HepG2 (cell line): ENCODE measurements around the gene HPCAL1. TPM values are rescaled to one million over a fixed set of nuclear protein-coding genes. Genes with fewer than 3 reads are reported as not detected.

Experiments used
- ATAC-seq: fragments of 200-7000 bp; cut with Tn5 transposase; 3 replicates; pipeline ENCODE4 v1.9.1; 2020; ENCODE audit warnings: mild to moderate bottlenecking, moderate library complexity
- BruUV-seq: library from RNA; stranded (reverse); fragments of 400-500 nt; replicated peaks from 2 replicates; lab custom pipeline; 2021; lab: Mats Ljungman, UMichigan
- CTCF ChIA-PET: fragments of 300-600 bp; formaldehyde crosslinking; extraction: SDS; loops from one replicate; lab custom pipeline; 2021; ENCODE audit warnings: low total read pairs, inconsistent platforms, low intra/inter-chr PET ratio; lab: Yijun Ruan, JAX
- POLR2A ChIA-PET: fragments of 350-600 bp; sonication (Branson Sonifier 250); formaldehyde crosslinking; loops from one replicate; lab custom pipeline; 2020; ENCODE audit warnings: antibody characterized with exemption, inconsistent platforms; lab: Yijun Ruan, JAX
- DNase-seq: peaks from one replicate; pipeline ENCODE4 v3.0.0-alpha.2; 2015; ENCODE audit warnings: low spot score
- FAIRE-seq: peaks from 3 replicates; lab custom pipeline; 2011; peaks lifted over from hg19 to GRCh38; lab: Jason Lieb, UNC
- H2AFZ ChIP-seq: one replicate; pipeline ENCODE4 v1.6.1; 2011; ENCODE audit warnings: low read length, inconsistent platforms
- H3K27ac ChIP-seq: fragments of 300-600 bp; 3 replicates; pipeline ENCODE4 v1.8.0; 2011; ENCODE audit warnings: mixed run types, mild to moderate bottlenecking, mixed read lengths, low read length, inconsistent platforms; ENCODE audit not compliant: insufficient read depth; ENCODE audit errors: extremely low read length
- H3K27me3 ChIP-seq, 2 experiments: fragments of 200-600 bp in 1 of 2; 2 replicates in 1 of 2; 3 replicates in 1 of 2; pipeline versions ENCODE4 v1.6.0 to v1.8.0; 2011; ENCODE audit warnings: low read length in 2 of 2, mild to moderate bottlenecking in 2 of 2, moderate library complexity in 2 of 2, inconsistent platforms in 1 of 2; ENCODE audit not compliant: insufficient read depth in 2 of 2, control insufficient read depth in 1 of 2
- H3K36me3 ChIP-seq, 2 experiments: fragments of 200-600 bp in 1 of 2; replicated peaks in 1 of 2; 2 replicates in 1 of 2; 3 replicates in 1 of 2; pipeline versions ENCODE4 v1.5.1 to v1.8.0; 2011; ENCODE audit warnings: low read length in 2 of 2, inconsistent platforms in 1 of 2; ENCODE audit not compliant: insufficient read depth in 2 of 2, control insufficient read depth in 1 of 2
- H3K4me1 ChIP-seq: 2 replicates; pipeline ENCODE4 v1.5.1; 2012; ENCODE audit warnings: low read length, inconsistent platforms; ENCODE audit not compliant: insufficient read depth
- H3K4me2 ChIP-seq: 2 replicates; pipeline ENCODE4 v1.6.0; 2011; ENCODE audit warnings: low read depth, low read length, inconsistent platforms
- H3K4me3 ChIP-seq, 3 experiments: fragments of 200-600 bp in 1 of 3; sonication (generic), shearing (Covaris generic) in 1 of 3; replicated peaks in 1 of 3; 2 replicates each; pipeline ENCODE4 v1.5.1; 2011 to 2016; ENCODE audit warnings: low read length in 3 of 3, inconsistent platforms in 2 of 3, low read depth in 2 of 3, mild to moderate bottlenecking in 2 of 3, control low read depth in 1 of 3, mixed read lengths in 1 of 3; ENCODE audit not compliant: insufficient read depth in 1 of 3
- H3K79me2 ChIP-seq: one replicate; pipeline ENCODE4 v1.6.1; 2011; ENCODE audit warnings: low read length, inconsistent platforms; ENCODE audit not compliant: insufficient read depth
- H3K9ac ChIP-seq: 2 replicates; pipeline ENCODE4 v1.6.0; 2011; ENCODE audit warnings: mild to moderate bottlenecking, low read depth, low read length, inconsistent platforms; ENCODE audit not compliant: insufficient read depth
- H3K9me3 ChIP-seq: 2 replicates; pipeline ENCODE4 v1.5.1; 2012; ENCODE audit warnings: mild to moderate bottlenecking, low read length
- H4K20me1 ChIP-seq: 2 replicates; pipeline ENCODE4 v1.6.0; 2011; ENCODE audit warnings: inconsistent platforms, mild to moderate bottlenecking, low read length, moderate library complexity; ENCODE audit not compliant: insufficient read depth
- ELF3 ChIP-seq: IDR thresholded peaks from 2 replicates; pipeline ENCODE4 v1.6.1; 2016; ENCODE audit warnings: missing genetic modification reagents, missing compliant biosample characterization
- FIP1L1 ChIP-seq: fragments of 200-400 bp; formaldehyde crosslinking; IDR thresholded peaks from 2 replicates; pipeline ENCODE4 v1.6.1; 2018; ENCODE audit warnings: low read depth, mild to moderate bottlenecking, low read length, moderate library complexity, borderline replicate concordance; ENCODE audit not compliant: insufficient read depth
- GATAD2A ChIP-seq: IDR thresholded peaks from 2 replicates; pipeline ENCODE4 v1.6.1; 2016
- HNRNPH1 ChIP-seq: fragments of 200-400 bp; formaldehyde crosslinking; optimal IDR thresholded peaks from 2 replicates; pipeline ENCODE3; 2017; ENCODE audit warnings: mild to moderate bottlenecking, low read depth, low read length
- NFIB ChIP-seq: sonication (generic); formaldehyde crosslinking; IDR thresholded peaks from 2 replicates; pipeline ENCODE4 v1.9.0; 2021; ENCODE audit warnings: missing genetic modification reagents, mild to moderate bottlenecking, borderline replicate concordance
- PRPF4 ChIP-seq: fragments of 200-400 bp; formaldehyde crosslinking; IDR thresholded peaks from 2 replicates; pipeline ENCODE4 v1.6.1; 2016; ENCODE audit warnings: low read length, low read depth; ENCODE audit not compliant: poor library complexity, severe bottlenecking
- RXRA ChIP-seq: sonication (generic); formaldehyde crosslinking; IDR thresholded peaks from 2 replicates; pipeline ENCODE4 v1.5.1; 2020; ENCODE audit warnings: missing genetic modification reagents
- SNRNP70 ChIP-seq: fragments of 200-400 bp; formaldehyde crosslinking; IDR thresholded peaks from 2 replicates; pipeline ENCODE4 v1.6.1; 2017; ENCODE audit warnings: mild to moderate bottlenecking, low read depth, low read length, moderate library complexity
- SRY ChIP-seq: sonication (generic); formaldehyde crosslinking; IDR thresholded peaks from 2 replicates; pipeline ENCODE4 v1.8.0; 2022; ENCODE audit warnings: mild to moderate bottlenecking, missing genetic modification reagents
- ZNF230 ChIP-seq: sonication (generic); formaldehyde crosslinking; IDR thresholded peaks from 2 replicates; pipeline ENCODE4 v1.4.0; 2020; ENCODE audit warnings: mild to moderate bottlenecking, missing genetic modification reagents
- ZNF564 ChIP-seq: sonication (generic); formaldehyde crosslinking; IDR thresholded peaks from 2 replicates; pipeline ENCODE4 v1.8.1; 2023; ENCODE audit warnings: mild to moderate bottlenecking, missing genetic modification reagents
- ZNF850 ChIP-seq: sonication (generic); formaldehyde crosslinking; conservative IDR thresholded peaks from 2 replicates; pipeline ENCODE4 v1.9.0; 2021; ENCODE audit warnings: mild to moderate bottlenecking, missing genetic modification reagents
- WGBS: methylation state at CpG from one replicate; pipeline ENCODE4 v1.1.6; 2017; ENCODE audit warnings: low lambda C conversion rate; 5-methylcytosine and 5-hydroxymethylcytosine counted together
- in situ Hi-C: cut with HindIII; loops from 2 replicates; pipeline ENCODE4 v1.10.0; 2017; ENCODE audit warnings: low pct_unique_long_range_greater_than_20kb; ENCODE audit not compliant: extremely low pct_ligation_motif_present
- intact Hi-C: fragments of 100-400 bp; cut with micrococcal nuclease; formaldehyde crosslinking; loops from one replicate; pipeline ENCODE4 v1.10.0; 2022; ENCODE audit not compliant: unreplicated experiment
- polyA plus RNA-seq, 8 experiments: library from polyadenylated mRNA; depleted of rRNA in 3 of 8; stranded (reverse) in 7 of 8; unstranded in 1 of 8; fragments of >200 nt; fragmentation: Illumina TruSeq in 4 of 8; extraction: Trizol in 4 of 8; gene quantifications; 2 replicates each; pipeline versions ENCODE4 v1.2.1 to v1.2.3, GENCODE V29; 2011 to 2016; ENCODE audit warnings: low read depth in 4 of 8, missing spikeins in 1 of 8, mixed read lengths in 1 of 8; ENCODE audit not compliant: insufficient read depth in 1 of 8
- total RNA-seq, 5 experiments: library from RNA; depleted of rRNA; stranded (reverse); fragments of >200 nt; fragmentation: Illumina TruSeq; extraction: Trizol; gene quantifications; 2 replicates each; pipeline ENCODE4 v1.2.3, GENCODE V29; 2016; ENCODE audit warnings: low read depth in 1 of 5
- TF ChIP-seq, protein P1 (sequence below): sonication (generic); formaldehyde crosslinking; IDR thresholded peaks from 2 replicates; pipeline ENCODE4 v1.4.0; 2020; ENCODE audit warnings: missing genetic modification reagents, borderline replicate concordance
- TF ChIP-seq, protein P2 (sequence below): sonication (generic); formaldehyde crosslinking; IDR thresholded peaks from 2 replicates; pipeline ENCODE4 v1.4.0; 2020; ENCODE audit warnings: missing genetic modification reagents

The HPCAL1 gene
- total and polyA plus RNA-seq, 2 of the 13 experiments (the other 11 are each of a cell fraction or from before 2014, with no cell fraction given), result 29.5 to 29.9 TPM

- no peaks in the 10 kb centered on the region for H3K4me1 ChIP-seq
Observed at GRCh38 chr2:10424916-10425505, 122.3 kb downstream of the HPCAL1 start.

DNA sequence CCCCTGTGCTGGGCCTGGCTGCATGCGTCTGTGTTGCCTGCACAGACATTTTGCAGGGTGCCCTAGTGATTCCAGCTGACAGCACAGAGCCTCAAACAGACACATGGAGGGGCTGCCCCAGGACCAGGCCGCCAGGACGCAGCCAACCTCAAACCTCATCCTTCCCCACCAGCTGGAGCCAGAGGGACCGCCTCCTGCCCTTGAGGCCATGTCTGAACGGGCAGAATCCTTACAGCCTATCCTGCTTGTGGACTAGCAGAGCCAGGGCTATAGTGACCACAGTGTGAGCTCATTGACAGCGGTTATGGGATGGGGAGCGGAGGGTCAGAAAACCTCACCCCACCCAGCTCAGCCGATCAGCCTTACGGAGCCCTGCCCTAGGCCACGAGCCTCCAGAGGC, 123.0 kb downstream of the HPCAL1 start:
- Histone ChIP-seq H3K27ac (no peak overlapping the region), H4K20me1 (no peaks in the 10 kb centered on the region), H3K36me3 (peaks cover 17 to 32% of the 10 kb centered on the region in 2 experiments; a peak in 4 of 5 replicates), H3K9ac (no peak overlapping the region), H3K79me2 (no peaks in the 10 kb centered on the region), H2AFZ (no peak overlapping the region), H3K4me1 (no peaks in the 10 kb centered on the region), H3K4me2 (no peak overlapping the region), H3K9me3 (no peaks in the 10 kb centered on the region), H3K27me3 (no peaks in the 10 kb centered on the region), H3K4me3 (no peak overlapping the region)
- 84% methylated on average over 5 of the region's 10 CpGs for WGBS
- intact Hi-C loops, result no loop called here
- CTCF ChIA-PET, result no interaction called here
- TF ChIP-seq ZNF230 (CRISPR knock-in tag) (no peak), FIP1L1 (no peak), ZNF564 (CRISPR knock-in tag) (no peak), HNRNPH1 (no peak), SNRNP70 (no peak), RXRA (CRISPR knock-in tag) (no peak), SRY (CRISPR knock-in tag) (no peak), PRPF4 (no peak), ELF3 (no peak), ZNF850 (CRISPR knock-in tag) (no peak)
- TF ChIP-seq, protein P1, sequence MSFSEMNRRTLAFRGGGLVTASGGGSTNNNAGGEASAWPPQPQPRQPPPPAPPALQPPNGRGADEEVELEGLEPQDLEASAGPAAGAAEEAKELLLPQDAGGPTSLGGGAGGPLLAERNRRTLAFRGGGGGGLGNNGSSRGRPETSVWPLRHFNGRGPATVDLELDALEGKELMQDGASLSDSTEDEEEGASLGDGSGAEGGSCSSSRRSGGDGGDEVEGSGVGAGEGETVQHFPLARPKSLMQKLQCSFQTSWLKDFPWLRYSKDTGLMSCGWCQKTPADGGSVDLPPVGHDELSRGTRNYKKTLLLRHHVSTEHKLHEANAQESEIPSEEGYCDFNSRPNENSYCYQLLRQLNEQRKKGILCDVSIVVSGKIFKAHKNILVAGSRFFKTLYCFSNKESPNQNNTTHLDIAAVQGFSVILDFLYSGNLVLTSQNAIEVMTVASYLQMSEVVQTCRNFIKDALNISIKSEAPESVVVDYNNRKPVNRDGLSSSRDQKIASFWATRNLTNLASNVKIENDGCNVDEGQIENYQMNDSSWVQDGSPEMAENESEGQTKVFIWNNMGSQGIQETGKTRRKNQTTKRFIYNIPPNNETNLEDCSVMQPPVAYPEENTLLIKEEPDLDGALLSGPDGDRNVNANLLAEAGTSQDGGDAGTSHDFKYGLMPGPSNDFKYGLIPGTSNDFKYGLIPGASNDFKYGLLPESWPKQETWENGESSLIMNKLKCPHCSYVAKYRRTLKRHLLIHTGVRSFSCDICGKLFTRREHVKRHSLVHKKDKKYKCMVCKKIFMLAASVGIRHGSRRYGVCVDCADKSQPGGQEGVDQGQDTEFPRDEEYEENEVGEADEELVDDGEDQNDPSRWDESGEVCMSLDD (CRISPR knock-in tag), result no peak
- TF ChIP-seq, protein P2, sequence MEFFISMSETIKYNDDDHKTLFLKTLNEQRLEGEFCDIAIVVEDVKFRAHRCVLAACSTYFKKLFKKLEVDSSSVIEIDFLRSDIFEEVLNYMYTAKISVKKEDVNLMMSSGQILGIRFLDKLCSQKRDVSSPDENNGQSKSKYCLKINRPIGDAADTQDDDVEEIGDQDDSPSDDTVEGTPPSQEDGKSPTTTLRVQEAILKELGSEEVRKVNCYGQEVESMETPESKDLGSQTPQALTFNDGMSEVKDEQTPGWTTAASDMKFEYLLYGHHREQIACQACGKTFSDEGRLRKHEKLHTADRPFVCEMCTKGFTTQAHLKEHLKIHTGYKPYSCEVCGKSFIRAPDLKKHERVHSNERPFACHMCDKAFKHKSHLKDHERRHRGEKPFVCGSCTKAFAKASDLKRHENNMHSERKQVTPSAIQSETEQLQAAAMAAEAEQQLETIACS (CRISPR knock-in tag), result no peak
- in situ Hi-C loops, result loop anchor here (25.0 kb wide), 1 partner anchor 613 kb away; no protein-coding TSS in a partner anchor
- no TSS peak for BruUV-seq
- FAIRE-seq, result no peak
- ATAC-seq, result no peak
- POLR2A ChIA-PET, result no interaction called here
- no peak for DNase-seq

More at GRCh38 chr2:10424916-10425505, 122.3 kb downstream of the HPCAL1 start:
- intact Hi-C loops, result no loop called here
- no peak overlapping the region for H3K9ac ChIP-seq
- BruUV-seq, result no TSS peak
- H3K9me3 ChIP-seq, result no peaks in the 10 kb centered on the region
- ATAC-seq, result no peak
- no peak overlapping the region for H3K4me2 ChIP-seq
- no peak overlapping the region for H2AFZ ChIP-seq
- H3K36me3 ChIP-seq, result peaks cover 17 to 36% of the 10 kb centered on the region in 2 experiments; a peak in 4 of 5 replicates
- H3K27me3 ChIP-seq, result no peaks in the 10 kb centered on the region
- no peak for FAIRE-seq
- no peaks in the 10 kb centered on the region for H3K79me2 ChIP-seq
- in situ Hi-C loops, result loop anchor here (25.0 kb wide), 1 partner anchor 613 kb away; no protein-coding TSS in a partner anchor
- no peaks in the 10 kb centered on the region for H4K20me1 ChIP-seq
- 100% methylated on average over 5 of the region's 8 CpGs for WGBS
- no peak overlapping the region for H3K4me3 ChIP-seq
- ChIA-PET CTCF (no interaction called here), POLR2A (no interaction called here)
- H3K27ac ChIP-seq, result no peak overlapping the region
- DNase-seq, result no peak
- TF ChIP-seq NFIB (CRISPR knock-in tag) (0 out of 2 replicates have a peak, but pooled peaks have one; percentile 41), GATAD2A (no peak)
